Measurements from ENCODE around the gene PHF21B. TPM values are rescaled to one million over a fixed set of nuclear protein-coding genes. Genes with fewer than 3 reads are reported as not detected.
"Not testable (repeated sequence)": the region's sequence is repeated elsewhere in the genome, so short reads cannot be mapped to it uniquely, and the experiment has no call there.

The PHF21B gene
- total RNA-seq, 1 experiment from 2014 or later, result 0.12 TPM

DNA sequence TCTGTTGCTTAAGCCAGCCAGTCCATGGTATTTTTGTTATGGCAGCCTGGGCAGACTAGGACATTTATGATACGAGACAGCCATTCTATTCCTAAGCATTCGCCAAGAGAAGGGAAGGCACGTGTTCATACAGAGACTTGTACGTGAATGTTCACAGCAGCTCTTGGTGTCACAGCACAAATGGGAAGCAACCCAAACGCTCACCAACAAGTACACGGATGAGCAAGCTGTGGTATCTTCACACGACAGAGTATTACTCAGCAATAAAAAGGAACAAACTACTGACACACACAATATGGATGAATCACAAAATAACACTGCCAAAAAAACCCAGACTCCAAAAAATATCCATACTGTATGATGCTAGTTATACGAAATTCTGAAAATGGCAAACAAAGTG is 85.1 kb downstream of the PHF21B start:
- no peak for DNase-seq (ENCODE audit: extremely low read depth, low read depth)

DNA sequence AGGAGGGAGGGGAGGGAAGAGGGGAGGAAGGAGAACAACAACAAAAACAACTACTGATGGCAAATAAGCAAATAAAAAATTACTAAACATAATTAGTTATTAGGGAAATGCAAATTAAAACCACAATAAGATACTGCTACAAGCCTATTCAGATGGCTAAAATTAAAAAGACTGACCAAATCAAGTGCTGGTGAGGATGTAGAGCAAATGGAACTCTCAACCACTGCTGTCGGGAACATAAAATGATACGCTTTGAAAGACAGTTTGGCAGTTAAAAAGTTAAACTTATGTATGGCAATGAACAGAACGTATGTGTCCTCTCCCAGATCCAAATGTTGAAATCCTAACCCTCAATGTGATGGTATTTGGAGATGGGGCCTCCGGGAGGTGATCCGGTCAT is 85.7 kb downstream of the PHF21B start:
- DNase-seq (ENCODE audit: extremely low read depth, low read depth), result no peak

DNA sequence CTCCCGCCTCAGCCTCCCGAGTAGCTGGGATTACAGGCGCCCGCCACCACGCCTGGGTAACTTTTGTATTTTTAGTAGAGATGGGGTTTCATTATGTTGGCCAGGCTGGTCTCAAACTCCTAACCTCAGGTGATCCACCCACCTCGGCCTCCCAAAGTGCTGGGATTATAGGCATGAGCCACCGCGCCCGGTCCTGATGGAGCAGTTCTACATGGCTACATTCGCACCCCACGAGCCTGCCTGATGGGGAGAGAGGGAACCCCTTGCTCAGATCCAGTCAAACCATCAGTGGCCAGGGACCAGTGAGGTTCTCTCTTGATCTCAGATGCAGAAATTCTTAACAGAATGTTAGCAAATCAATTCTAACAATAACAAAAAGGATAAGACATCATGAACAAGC is 88.0 kb downstream of the PHF21B start:
- not testable (repeated sequence) for DNase-seq (ENCODE audit: extremely low read depth, low read depth)

DNA sequence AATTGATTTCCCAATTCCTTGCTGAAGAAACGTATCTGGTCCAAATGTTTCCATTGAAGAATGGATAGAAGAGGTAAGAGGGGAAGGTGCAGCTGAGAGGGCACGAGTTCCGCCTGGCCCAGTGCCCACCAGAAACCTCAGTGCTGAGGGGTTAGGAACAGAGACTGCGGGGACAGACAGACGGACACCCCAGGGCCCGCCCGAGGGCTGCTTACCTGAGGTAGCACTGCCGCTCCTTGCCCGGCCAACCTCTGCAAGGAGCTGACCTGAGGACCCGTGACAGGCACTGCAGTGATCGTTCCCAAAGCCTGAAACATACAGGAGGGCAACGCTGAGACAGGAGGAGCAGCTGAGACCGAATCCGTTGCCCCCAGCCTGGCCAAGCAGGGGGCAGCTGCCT is 89.6 kb downstream of the PHF21B start:
- DNase-seq (ENCODE audit: extremely low read depth, low read depth), result no peak

DNA sequence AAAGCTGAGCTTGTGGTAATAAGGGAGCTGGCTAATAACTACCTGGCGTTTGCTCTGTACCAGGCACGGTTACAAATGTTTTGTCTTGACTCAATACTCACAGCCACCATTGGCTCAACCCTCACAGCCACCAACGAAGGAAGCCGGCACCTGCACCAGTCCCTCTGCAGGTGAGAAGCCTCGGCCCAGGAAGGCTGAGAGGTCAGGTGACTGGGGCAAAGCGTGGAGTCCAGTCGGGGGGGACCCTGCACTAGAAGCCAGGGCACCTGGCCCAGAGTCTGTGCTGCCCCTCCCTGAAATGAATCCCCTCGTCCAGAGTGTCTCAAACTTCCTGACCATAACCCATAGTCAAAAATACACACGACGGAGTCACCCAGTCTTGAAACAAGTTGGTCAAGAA is 90.1 kb downstream of the PHF21B start:
- DNase-seq (ENCODE audit: extremely low read depth, low read depth), result no peak

DNA sequence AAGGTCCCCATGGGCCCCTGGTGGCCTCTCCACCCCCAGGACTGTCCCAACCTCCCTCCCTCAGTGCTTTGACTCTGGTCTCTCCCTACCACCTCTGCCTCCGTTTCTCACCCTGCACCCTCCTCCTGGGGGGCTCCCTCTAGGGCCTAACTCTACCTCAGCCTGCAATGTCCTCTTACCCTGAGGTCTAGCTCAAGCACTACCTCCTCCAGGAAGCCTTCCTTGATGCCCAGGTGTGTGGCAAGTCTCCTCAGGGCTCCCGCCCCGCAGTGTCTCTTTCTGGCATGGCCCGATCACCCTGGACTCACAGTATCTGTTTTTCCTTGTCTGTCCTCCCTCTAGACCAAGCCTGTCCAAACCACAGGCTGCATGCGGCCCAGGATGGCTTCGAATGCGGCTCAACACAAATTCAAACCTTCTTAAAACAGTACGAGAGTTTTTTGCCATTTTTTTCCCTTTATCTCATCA is 90.8 kb downstream of the PHF21B start:
- DNase-seq (ENCODE audit: extremely low read depth, low read depth), result no peak

DNA sequence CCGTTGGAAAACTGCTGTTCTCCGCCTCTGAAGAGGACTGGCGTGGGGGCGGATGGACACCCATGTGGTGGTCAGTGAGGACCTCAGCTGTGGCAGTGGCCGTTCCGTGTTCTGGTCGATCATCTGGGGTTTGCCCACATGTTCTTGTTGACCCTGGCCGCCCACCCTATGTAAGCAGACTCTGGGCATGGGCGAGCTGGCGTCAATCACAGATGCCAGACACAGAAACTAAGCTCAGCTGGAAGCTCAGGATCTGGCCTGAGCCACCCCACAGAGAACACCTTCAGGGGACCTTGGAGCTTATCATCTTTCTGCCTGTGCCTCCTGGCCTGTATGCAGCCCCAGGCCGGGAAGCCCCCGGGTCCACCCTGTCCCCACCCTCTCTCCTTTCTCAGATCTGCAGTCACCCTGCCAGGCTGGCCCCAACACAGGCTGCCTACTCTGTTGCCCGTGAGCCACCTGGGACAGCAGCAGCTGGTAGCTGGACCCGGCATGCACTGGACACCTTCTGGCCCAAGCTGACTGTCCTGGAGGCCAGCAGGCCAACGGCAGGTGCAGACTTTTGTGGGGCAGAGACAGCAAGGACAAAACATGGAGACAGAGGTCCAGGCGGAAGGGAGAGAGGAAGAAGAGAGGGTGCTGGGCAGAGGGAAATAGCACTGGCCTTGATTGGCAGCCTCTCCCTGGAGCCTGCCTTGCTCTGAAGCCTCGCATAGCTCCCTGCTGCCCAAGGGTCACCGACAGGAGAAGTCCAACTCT is 91.5 kb downstream of the PHF21B start:
- DNase-seq (ENCODE audit: extremely low read depth, low read depth), result no peak

DNA sequence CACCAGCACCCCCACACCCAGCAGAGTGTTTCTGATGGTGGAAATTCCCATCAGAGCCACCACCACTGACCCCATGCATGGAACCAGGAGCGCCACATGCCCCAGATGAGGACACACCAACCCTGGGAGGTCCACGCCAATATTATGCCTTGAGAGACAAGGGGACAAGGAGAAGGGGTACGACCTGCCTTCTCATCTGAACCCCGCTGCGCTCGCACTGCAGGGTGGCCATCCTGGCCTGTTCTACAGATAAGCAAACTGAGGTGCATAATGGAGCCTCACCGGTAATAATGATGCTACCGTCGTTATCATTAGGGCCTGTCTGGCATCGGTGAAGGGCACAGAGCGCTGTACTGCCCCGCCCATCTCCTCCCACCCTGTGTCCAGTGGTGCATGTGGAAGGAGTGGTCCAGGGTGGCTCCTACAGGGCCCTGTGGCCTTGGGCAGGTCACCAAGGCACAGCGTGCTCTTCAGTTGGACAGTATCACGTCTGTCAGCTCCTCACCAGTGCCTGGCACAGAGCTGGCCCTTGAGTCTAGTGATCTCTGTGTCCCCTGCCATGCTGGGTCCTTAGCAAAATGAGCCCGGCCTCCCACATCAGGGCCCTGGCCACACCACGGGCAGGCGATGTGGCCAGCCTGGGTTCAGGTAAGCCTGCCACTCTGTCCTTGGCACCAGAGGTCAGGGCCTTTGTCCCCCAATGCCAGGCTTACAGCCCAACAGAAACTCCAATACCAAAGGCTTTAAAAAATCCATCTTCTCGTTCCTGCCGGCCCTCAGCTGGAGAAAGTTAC is 92.2 kb downstream of the PHF21B start:
- DNase-seq (ENCODE audit: extremely low read depth, low read depth), result no peak

DNA sequence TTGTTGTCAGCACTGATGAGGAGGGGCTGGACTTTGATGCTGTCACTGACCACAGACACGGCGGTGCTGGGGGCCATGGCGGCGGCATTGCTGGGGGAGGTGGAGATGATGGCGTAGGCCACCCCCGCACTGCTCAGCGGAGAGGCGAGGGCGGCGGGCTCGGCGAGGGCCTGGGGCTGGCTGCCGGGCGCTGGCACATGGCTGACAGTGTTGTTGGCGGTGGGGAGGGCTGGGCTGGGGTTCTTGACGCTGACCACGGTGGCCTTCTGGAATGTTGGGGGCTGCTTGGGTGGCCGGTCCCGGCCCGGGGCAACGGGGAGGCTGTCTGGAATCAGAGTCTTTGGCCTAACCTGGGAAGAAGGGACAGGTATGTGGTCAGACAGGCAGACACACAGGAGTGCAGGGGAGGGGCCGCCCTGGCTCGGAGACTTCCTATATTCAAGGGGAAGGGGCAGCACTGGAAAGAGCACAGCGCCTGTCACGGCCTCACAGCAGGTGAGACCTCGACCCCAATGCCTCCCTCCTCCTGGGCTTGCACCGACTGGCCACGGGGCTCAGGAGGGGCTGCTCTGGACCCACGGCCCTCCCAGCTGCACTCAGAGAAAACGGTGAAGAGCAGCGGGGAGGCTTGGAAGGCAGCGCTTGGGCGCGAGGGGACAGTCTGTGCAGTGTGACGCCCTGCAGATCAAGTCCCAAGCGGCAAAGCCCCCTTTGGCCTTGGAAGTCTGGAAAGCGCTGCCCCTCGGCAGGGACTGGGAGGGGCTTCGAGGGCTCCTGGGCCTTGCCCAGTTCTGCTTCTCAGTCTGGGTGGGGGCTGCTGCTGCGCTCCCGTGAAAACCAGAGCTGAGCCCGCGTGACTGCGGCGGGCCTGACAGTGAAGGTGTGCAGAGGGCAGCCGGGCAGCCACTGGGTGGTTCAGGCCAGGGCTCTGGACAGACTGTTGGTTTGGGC is 93.2 kb downstream of the PHF21B start:
- DNase-seq (ENCODE audit: extremely low read depth, low read depth), result no peak

DNA sequence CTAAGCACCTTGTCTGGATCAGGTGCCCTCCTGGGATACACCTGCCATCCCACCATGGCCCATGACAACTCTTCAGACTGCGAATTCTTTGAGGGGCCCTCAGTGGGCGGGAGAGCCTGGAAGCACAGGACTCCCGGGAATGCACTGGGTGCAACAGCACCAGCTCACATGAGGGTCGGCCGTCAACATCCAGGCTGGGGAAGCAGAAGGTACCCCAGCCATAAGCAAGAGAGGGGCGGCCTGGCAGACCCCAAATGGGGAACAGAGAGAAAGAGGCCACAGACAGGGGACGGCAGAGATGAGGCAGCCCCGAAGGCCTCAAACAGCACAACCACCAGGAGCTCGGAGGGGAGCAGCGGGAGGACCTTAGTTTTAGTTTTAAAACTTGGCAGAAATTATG is 94.4 kb downstream of the PHF21B start:
- no peak for DNase-seq (ENCODE audit: extremely low read depth, low read depth)

DNA sequence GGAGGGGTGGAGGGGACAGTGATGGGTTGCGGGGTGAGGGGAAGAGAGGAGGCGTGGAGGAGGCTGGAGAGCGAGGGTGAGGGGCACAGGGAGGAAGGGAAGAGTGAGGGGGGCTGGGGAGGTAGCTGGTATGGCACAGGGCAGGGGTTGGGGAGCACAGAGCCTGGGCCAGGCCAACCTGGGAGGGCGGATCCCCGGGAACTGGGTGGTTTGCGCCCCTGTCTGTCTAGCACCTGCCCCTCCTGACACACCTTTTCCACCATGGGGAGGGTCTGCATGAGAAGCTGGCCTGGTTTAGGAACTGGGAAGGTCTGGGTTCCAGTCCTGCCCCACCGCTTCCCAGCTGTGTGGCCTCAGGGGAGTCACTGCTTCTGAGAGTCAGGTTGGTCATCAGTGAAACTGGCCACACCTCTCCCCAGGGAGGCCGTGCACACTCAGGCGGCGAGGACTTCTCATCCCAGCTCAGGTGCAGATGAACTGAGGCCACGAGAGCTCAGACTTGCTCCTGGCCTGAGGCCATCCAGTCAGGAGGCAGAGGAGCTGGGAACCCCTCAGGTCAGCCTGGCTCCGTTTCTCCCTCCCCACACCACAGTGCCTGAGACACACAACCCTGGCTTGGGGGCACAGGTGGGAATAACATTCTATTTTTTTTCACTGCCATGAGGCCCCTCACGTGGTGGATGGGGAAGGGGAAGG is 95.6 kb downstream of the PHF21B start:
- no peak for DNase-seq (ENCODE audit: extremely low read depth, low read depth)

DNA sequence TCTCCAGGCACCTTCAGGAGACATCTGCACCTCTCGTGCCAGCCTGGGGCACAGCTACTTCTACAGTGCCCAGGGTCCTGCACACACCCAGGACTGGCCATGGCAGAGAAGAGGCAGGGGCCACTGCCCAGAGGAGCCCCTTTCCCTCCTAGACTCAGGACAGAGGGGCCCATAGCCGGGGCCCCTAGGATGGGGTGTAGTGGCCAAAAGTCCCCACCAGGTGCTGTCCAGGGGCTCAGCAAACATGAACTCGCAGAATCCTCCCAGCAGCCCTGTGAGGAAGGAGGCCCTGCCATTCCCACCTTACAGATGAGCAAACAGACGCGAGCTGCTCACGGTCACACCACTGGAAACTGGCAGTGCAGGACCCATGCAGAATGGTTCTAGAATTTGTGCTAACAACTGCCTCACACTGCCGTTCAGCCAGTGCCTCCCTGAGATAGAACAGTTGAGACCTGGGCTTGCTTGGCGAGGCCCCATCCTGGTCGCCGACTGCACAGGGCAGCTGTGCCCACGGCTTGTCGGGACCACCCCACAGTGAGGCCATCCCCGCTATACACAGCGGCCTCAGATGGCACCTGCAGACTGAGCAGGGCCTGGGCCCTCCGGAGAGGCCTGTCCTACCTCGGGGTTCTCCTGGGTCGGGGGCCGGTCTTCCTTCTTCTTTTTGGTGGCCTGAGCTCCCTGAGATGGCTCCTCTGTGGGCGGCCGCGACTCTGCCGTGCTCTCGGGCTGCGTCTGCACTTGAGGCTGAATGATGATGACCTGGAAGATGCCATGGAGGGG is 96.4 kb downstream of the PHF21B start:
- no peak for DNase-seq (ENCODE audit: extremely low read depth, low read depth)

DNA sequence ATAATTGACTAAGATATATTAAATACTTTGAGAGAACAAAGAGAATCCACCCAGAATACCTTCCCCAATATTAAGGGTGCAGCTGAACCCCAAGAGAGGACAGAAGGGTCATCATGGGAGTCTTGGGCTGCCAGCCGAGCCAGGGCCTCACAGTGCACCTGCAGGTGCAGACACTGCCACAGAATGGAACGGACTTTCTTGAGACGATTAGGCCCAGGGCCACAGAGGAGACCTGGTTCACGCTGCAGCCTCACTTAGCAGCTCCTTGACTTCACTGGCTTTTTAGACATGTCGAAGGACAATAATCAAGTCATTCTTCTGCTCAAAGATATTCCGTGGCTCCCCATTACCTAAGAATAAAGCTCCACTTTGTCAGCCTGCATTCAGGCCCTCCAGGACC is 100.6 kb downstream of the PHF21B start:
- no peak for DNase-seq (ENCODE audit: extremely low read depth, low read depth)

DNA sequence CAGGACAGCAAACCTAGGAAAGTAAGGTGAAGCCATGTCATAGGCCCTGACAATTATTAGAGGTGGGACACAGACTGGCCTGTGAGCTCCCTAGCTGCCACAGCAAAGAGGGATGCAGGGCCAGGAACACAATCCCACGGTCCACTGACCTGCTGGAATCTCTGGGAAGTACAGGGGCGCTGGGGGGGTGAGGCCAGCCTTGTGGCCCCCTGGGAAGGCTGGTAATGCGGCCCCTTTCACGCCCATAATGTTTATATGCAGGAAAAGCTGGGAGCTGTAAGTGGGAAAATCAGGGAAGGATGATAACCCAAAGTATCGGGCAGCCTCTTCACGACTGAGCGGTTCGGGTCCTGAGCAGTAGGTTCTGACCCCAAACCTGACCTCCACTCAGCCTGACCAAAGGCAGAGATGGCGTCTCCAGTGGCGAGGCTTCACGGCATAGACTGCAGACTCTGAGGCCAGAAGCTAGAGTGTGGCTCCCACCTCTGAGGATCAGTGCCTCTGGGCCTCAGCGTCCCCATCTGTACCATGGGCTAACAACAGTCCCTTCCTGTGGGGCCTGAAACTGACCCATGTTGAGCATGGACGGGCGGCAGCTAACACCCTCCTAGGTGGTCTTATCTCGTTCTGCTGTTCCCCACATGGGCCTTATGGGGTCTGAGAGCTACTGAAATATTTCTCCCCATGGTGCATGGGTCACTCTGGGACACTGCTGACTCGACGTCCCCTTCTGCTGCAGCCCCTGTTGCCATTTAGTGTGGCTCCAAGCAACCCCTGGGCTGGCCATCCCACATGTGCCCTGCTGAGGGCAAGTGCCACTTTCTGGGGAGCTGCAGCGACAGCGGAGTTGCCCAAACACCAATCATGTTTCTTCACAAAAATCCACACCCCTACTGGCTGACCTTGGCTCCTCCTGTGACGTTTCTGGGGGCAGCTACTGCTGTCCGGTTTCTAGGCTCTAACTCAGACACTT is 101.8 kb downstream of the PHF21B start:
- no peak for DNase-seq (ENCODE audit: extremely low read depth, low read depth)

DNA sequence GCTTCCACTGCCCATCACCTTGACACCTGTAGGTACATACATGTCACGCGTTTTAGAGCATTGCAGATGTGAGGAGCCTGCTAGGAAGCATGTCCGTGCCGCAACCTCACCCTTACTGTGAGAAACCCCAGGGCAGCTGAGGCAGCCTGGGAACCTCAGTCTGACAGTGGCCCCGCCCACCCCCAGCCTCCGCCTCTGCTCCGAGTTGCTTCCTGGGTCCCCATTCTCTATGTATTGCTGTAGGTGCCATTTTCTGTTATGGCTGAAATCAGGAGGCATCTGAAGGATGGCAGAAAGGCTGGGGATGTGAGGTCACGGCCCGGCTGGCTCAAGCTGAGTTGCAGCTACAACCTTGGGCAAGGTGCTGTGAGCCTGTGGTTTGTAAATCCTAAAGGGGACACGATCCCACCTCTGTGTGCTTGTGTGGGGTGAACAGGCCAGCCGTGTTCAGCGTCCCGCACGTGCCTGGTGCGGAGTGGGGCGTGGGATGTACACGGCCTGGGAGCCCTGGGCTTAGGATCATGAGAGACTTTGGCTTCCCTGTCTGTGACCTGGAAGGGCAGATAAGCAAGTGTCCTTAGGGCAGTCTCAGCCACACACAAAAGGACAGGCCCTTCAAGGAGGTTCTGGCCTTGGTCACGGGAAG is 102.7 kb downstream of the PHF21B start:
- DNase-seq (ENCODE audit: extremely low read depth, low read depth), result no peak

DNA sequence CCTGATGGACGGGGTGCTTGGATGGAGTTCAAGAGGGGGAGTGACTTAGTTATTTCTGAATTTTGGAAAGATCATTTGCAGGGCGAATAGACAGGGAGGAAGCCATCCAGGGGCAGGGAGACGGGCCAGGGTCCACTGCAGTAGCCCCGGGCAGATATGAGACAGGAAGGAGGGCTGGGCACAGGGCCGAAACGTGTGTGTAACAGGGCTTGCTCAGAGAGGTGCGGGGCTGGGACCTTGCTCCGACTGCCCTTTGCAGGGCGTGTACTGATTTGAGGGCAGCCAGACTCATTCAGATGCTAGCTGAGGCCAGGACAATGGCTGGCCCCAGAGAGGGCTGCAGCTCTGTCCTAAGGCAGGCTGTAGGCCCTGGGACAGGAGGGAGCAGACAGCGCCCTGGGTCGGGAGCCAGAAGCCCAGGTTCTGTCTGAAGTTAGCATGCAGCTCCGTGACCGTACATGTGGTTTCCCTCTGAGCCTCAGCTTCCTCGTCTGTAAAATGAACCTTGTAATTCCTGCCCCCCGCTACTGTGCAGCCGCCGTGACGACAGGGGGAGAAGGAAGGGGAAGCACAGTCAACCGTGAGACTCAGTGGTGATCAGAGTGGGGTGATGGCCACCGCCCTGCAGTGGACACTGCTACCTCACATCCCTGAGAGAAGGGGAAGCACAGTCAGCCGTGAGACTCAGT is 103.4 kb downstream of the PHF21B start:
- no peak for DNase-seq (ENCODE audit: extremely low read depth, low read depth)

DNA sequence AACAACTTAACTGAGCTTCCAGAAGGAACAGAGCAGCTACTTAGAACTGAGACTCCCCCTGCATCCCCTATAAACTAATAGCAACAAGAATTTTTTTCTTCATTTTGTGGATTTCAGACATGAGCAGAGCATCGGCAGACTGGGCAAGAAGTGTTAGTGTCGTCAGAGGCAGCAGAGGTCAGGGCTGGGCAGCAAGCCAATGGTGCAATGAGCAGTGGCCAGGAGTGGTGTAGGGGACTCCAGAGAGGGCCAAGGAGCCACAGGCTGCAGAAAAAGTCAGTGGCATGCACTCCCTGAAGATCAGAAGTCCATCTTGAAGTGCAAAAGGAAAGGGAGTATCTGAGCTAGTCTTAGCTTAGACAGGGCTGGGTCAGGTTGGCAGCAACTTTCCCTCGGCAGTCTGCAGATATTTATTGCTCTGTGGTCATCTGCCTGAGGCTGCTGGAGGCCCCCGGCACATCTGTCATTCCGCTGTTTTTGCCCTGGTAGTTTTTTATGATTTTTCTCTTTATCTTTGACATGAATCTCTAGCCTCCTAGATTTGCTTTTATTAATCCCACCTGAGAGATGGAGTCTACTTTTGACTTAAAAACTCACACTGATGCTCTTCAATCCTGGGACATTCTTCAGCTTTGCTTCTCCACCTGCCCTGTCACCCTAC is 105.2 kb downstream of the PHF21B start:
- not testable (repeated sequence) for DNase-seq (ENCODE audit: extremely low read depth, low read depth)
